ENCODE measurements around the gene KCNH8. TPM values are rescaled to one million over a fixed set of nuclear protein-coding genes. Genes with fewer than 3 reads are reported as not detected.

KCNH8 gene
- total and polyA plus RNA-seq, 4 experiments from 2014 or later = 0.06 to 0.19 TPM; not detected in 2

GRCh38 chr3:19471138-19471537 is 322.8 kb downstream of the KCNH8 start:
- Histone ChIP-seq H3K9me3 (ENCODE audit: control insufficient read depth in 1 of 2, low read length in 2 of 2) (no peaks in the 10 kb centered on the region), H3K4me3 (ENCODE audit: low read length in 2 of 2) (no peak overlapping the region), H3K36me3 (ENCODE audit: insufficient read depth, low read length) (no peaks in the 10 kb centered on the region), H3K4me1 (ENCODE audit: insufficient read depth, low read length) (no peaks in the 10 kb centered on the region), H3K27ac (ENCODE audit: low read depth, low read length) (no peak overlapping the region), H3K27me3 (ENCODE audit: insufficient read depth, low read length) (no peaks in the 10 kb centered on the region)
- ChIA-PET CTCF (ENCODE audit: partially characterized antibody) (no interaction called here), POLR2A (ENCODE audit: partially characterized antibody) (no interaction called here)
- Mint-ChIP-seq H3K27me3 (no peaks in the 10 kb centered on the region), H3K9me3 (peaks cover 0 to 12% (median 0%) of the 10 kb centered on the region in 8 donors), H3K36me3 (no peaks in the 10 kb centered on the region), H3K4me3 (no peak overlapping the region), H3K27ac (no peak overlapping the region), H3K4me1 (no peaks in the 10 kb centered on the region)
- intact Hi-C loops (cut with micrococcal nuclease) = no loop called here
- no peak for DNase-seq

DNA sequence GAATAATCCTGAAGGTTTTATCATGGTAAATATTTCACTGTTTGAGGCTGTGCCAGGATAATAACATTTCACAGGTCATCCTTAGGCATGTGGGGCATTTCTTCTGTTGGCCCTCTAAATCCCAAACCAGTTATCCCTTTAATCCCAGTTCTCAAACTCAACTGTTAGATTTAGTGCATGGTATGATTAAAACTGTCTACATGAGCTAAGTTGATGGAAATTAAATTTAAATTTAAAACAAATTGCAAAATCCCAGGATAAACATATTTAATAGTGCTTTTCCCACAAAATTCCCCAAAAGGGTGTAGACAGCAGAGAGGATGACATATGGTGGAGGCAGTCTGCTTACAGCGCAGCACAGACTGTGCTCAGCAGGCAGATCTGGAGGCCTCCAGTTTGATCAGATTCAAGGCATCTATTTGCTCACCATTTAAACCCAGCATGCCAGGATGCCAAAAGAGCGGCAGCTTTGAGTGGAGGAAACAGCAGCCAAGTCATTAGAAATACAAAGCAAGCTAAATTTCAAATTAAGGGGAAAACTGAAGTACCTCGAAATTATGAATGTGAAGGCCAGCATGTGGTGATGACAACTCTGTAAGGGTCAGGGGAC is 325.8 kb downstream of the KCNH8 start:
- Histone ChIP-seq H3K4me3 (ENCODE audit: low read length in 2 of 2) (no peak overlapping the region), H3K9me3 (ENCODE audit: control insufficient read depth in 1 of 2, low read length in 2 of 2) (no peaks in the 10 kb centered on the region), H3K27ac (ENCODE audit: low read depth, low read length) (no peak overlapping the region), H3K36me3 (ENCODE audit: insufficient read depth, low read length) (no peaks in the 10 kb centered on the region), H3K27me3 (ENCODE audit: insufficient read depth, low read length) (no peaks in the 10 kb centered on the region), H3K4me1 (ENCODE audit: insufficient read depth, low read length) (no peaks in the 10 kb centered on the region)
- no peaks in the 10 kb centered on the region for H3K4me1 Mint-ChIP-seq
- H3K9me3 Mint-ChIP-seq = peaks cover 0 to 4% (median 0%) of the 10 kb centered on the region in 8 donors
- no peak for DNase-seq
- H3K36me3 Mint-ChIP-seq = no peaks in the 10 kb centered on the region
- no peaks in the 10 kb centered on the region for H3K27me3 Mint-ChIP-seq
- ChIA-PET CTCF (ENCODE audit: partially characterized antibody) (no interaction called here), POLR2A (ENCODE audit: partially characterized antibody) (no interaction called here)
- intact Hi-C loops (cut with micrococcal nuclease) = no loop called here
- H3K27ac Mint-ChIP-seq = no peak overlapping the region
- no peak overlapping the region for H3K4me3 Mint-ChIP-seq

- Histone ChIP-seq H3K36me3 (ENCODE audit: insufficient read depth, low read length) (no peaks in the 10 kb centered on the region), H3K4me1 (ENCODE audit: insufficient read depth, low read length) (no peaks in the 10 kb centered on the region), H3K27ac (ENCODE audit: low read depth, low read length) (no peak overlapping the region), H3K27me3 (ENCODE audit: insufficient read depth, low read length) (no peaks in the 10 kb centered on the region), H3K4me3 (ENCODE audit: low read length in 2 of 2) (no peak overlapping the region), H3K9me3 (ENCODE audit: control insufficient read depth in 1 of 2, low read length in 2 of 2) (no peaks in the 10 kb centered on the region)
- no peak for DNase-seq
- no peaks in the 10 kb centered on the region for H3K27me3 Mint-ChIP-seq
- H3K4me3 Mint-ChIP-seq = no peak overlapping the region
- H3K36me3 Mint-ChIP-seq = no peaks in the 10 kb centered on the region
- ChIA-PET CTCF (ENCODE audit: partially characterized antibody) (no interaction called here), POLR2A (ENCODE audit: partially characterized antibody) (no interaction called here)
- peaks cover 0 to 4% (median 0%) of the 10 kb centered on the region in 8 donors for H3K9me3 Mint-ChIP-seq
- intact Hi-C loops (cut with micrococcal nuclease) = no loop called here
- no peak overlapping the region for H3K27ac Mint-ChIP-seq
- no peaks in the 10 kb centered on the region for H3K4me1 Mint-ChIP-seq
Observed at GRCh38 chr3:19476281-19476680, 328.0 kb downstream of the KCNH8 start.

- Histone ChIP-seq H3K27ac (ENCODE audit: low read depth, low read length) (no peak overlapping the region), H3K4me1 (ENCODE audit: insufficient read depth, low read length) (no peaks in the 10 kb centered on the region), H3K9me3 (ENCODE audit: control insufficient read depth in 1 of 2, low read length in 2 of 2) (no peaks in the 10 kb centered on the region), H3K36me3 (ENCODE audit: insufficient read depth, low read length) (no peaks in the 10 kb centered on the region), H3K27me3 (ENCODE audit: insufficient read depth, low read length) (no peaks in the 10 kb centered on the region), H3K4me3 (ENCODE audit: low read length in 2 of 2) (no peak overlapping the region)
- POLR2A ChIA-PET (ENCODE audit: partially characterized antibody) = no interaction called here
- Mint-ChIP-seq H3K4me1 (no peaks in the 10 kb centered on the region), H3K36me3 (no peaks in the 10 kb centered on the region), H3K27ac (no peak overlapping the region), H3K4me3 (no peak overlapping the region), H3K9me3 (no peaks in the 10 kb centered on the region), H3K27me3 (no peaks in the 10 kb centered on the region)
- no peak for DNase-seq
- CTCF ChIA-PET (ENCODE audit: partially characterized antibody) = no interaction called here
- intact Hi-C loops (cut with micrococcal nuclease) = no loop called here
Observed at GRCh38 chr3:19485267-19485666, 337.0 kb downstream of the KCNH8 start.

DNA sequence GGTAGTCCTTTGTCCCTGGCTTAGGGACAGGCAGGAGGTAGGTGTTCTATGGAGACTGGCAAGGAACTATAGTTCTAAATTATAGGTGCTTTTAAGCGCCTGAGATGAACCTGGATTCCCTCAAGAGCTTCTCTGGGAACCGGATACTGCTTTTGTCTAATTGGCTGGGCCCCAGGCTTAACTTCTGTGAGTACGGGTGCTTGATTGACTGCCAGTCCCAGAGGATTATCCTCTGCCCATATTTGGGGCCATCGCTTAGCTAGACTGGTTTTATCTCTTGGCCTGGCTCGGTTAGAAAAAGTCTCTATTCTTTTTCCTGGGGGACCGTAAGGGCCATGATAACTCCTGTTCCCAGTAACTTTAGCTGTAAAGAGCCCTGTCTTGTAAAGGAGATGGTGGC is 339.1 kb downstream of the KCNH8 start:
- Histone ChIP-seq H3K36me3 (ENCODE audit: insufficient read depth, low read length) (no peaks in the 10 kb centered on the region), H3K9me3 (ENCODE audit: control insufficient read depth in 1 of 2, low read length in 2 of 2) (no peaks in the 10 kb centered on the region), H3K27me3 (ENCODE audit: insufficient read depth, low read length) (no peaks in the 10 kb centered on the region), H3K4me1 (ENCODE audit: insufficient read depth, low read length) (no peaks in the 10 kb centered on the region), H3K27ac (ENCODE audit: low read depth, low read length) (no peak overlapping the region), H3K4me3 (ENCODE audit: low read length in 2 of 2) (no peak overlapping the region)
- intact Hi-C loops (cut with micrococcal nuclease) = no loop called here
- H3K36me3 Mint-ChIP-seq = no peaks in the 10 kb centered on the region
- POLR2A ChIA-PET (ENCODE audit: partially characterized antibody) = no interaction called here
- no peaks in the 10 kb centered on the region for H3K27me3 Mint-ChIP-seq
- no peak for DNase-seq
- H3K9me3 Mint-ChIP-seq = no peaks in the 10 kb centered on the region
- H3K4me3 Mint-ChIP-seq = no peak overlapping the region
- H3K4me1 Mint-ChIP-seq = no peaks in the 10 kb centered on the region
- CTCF ChIA-PET (ENCODE audit: partially characterized antibody) = no interaction called here
- no peak overlapping the region for H3K27ac Mint-ChIP-seq

DNA sequence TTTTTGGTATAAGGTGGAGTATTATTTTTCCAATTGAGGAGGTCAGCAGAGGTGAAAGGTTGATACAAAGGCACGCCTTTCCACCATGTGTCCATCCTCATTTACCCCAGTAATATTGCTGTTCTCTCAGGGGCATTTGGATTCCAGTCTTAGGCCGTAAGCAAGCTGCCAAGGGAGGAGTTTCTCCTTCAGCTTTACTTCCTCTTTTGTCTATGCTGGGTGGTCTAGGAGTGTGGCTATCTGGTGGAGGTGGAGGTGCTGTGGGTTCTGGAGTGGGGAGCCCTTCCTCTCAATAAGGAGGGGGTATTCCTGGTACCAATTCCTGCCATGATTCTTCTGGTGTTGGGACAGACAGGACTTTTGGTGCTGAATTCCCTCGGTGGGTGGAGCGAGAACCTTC is 340.6 kb downstream of the KCNH8 start:
- CTCF ChIA-PET (ENCODE audit: partially characterized antibody) = no interaction called here

GRCh38 chr3:19489936-19490335 is 341.6 kb downstream of the KCNH8 start:
- H3K4me1 Mint-ChIP-seq = no peaks in the 10 kb centered on the region
- POLR2A ChIA-PET (ENCODE audit: partially characterized antibody) = no interaction called here
- no peak overlapping the region for H3K4me3 Mint-ChIP-seq
- CTCF ChIA-PET (ENCODE audit: partially characterized antibody) = no interaction called here
- H3K9me3 ChIP-seq (ENCODE audit: control insufficient read depth in 1 of 2, low read length in 2 of 2) = no peaks in the 10 kb centered on the region
- H3K9me3 Mint-ChIP-seq = peaks cover 0 to 6% (median 0%) of the 10 kb centered on the region in 8 donors
- intact Hi-C loops (cut with micrococcal nuclease) = no loop called here
- no peaks in the 10 kb centered on the region for H3K27me3 Mint-ChIP-seq
- no peak for DNase-seq
- no peak overlapping the region for H3K27ac Mint-ChIP-seq
- no peak overlapping the region for H3K4me3 ChIP-seq (ENCODE audit: low read length in 2 of 2)
- no peaks in the 10 kb centered on the region for H3K27me3 ChIP-seq (ENCODE audit: insufficient read depth, low read length)
- no peaks in the 10 kb centered on the region for H3K36me3 ChIP-seq (ENCODE audit: insufficient read depth, low read length)
- no peaks in the 10 kb centered on the region for H3K4me1 ChIP-seq (ENCODE audit: insufficient read depth, low read length)
- H3K27ac ChIP-seq (ENCODE audit: low read depth, low read length) = no peak overlapping the region
- no peaks in the 10 kb centered on the region for H3K36me3 Mint-ChIP-seq

More for the DNA sequence above, 340.6 kb downstream of the KCNH8 start:
- H3K9me3 ChIP-seq (ENCODE audit: control insufficient read depth in 1 of 2, low read length in 2 of 2) = no peaks in the 10 kb centered on the region
- intact Hi-C loops (cut with micrococcal nuclease) = no loop called here
- H3K4me3 ChIP-seq (ENCODE audit: low read length in 2 of 2) = no peak overlapping the region
- H3K27ac Mint-ChIP-seq = no peak overlapping the region
- no peaks in the 10 kb centered on the region for H3K27me3 ChIP-seq (ENCODE audit: insufficient read depth, low read length)
- H3K27me3 Mint-ChIP-seq = no peaks in the 10 kb centered on the region
- no peak overlapping the region for H3K4me3 Mint-ChIP-seq
- no peaks in the 10 kb centered on the region for H3K36me3 ChIP-seq (ENCODE audit: insufficient read depth, low read length)
- H3K9me3 Mint-ChIP-seq = no peaks in the 10 kb centered on the region
- H3K36me3 Mint-ChIP-seq = no peaks in the 10 kb centered on the region
- H3K4me1 Mint-ChIP-seq = no peaks in the 10 kb centered on the region
- POLR2A ChIA-PET (ENCODE audit: partially characterized antibody) = no interaction called here
- no peak overlapping the region for H3K27ac ChIP-seq (ENCODE audit: low read depth, low read length)
- DNase-seq = no peak
- no peaks in the 10 kb centered on the region for H3K4me1 ChIP-seq (ENCODE audit: insufficient read depth, low read length)

DNA sequence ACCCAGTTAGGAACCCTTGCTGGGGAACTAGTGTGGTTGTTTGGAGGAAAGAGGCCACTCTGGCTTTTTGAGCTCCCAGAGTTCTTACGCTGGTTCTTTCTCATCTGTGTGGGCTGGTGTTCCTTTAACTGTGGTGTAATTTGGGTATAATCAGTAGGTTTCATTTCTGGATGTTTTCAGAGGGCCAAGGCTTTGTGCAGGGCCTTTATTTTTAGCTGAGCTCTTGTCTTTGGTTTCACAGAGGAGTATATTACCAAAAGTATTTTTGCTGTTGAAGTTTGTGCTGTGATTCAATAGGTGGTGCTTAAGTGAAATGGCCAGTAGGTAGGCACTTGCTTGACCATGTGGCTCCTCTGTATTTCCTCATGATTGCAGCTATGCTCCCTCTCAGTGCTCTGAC is 357.9 kb downstream of the KCNH8 start:
- CTCF ChIA-PET (ENCODE audit: partially characterized antibody) = no interaction called here
- no peak overlapping the region for H3K27ac ChIP-seq (ENCODE audit: low read depth, low read length)

More for the DNA sequence above, 357.9 kb downstream of the KCNH8 start:
- H3K4me1 Mint-ChIP-seq = no peaks in the 10 kb centered on the region
- H3K27me3 Mint-ChIP-seq = no peaks in the 10 kb centered on the region
- peaks cover 0 to 2% (median 0%) of the 10 kb centered on the region in 8 donors for H3K9me3 Mint-ChIP-seq
- Histone ChIP-seq H3K4me3 (ENCODE audit: low read length in 2 of 2) (no peak overlapping the region), H3K27me3 (ENCODE audit: insufficient read depth, low read length) (no peaks in the 10 kb centered on the region), H3K4me1 (ENCODE audit: insufficient read depth, low read length) (no peaks in the 10 kb centered on the region), H3K9me3 (ENCODE audit: control insufficient read depth in 1 of 2, low read length in 2 of 2) (no peaks in the 10 kb centered on the region), H3K36me3 (ENCODE audit: insufficient read depth, low read length) (no peaks in the 10 kb centered on the region)
- H3K36me3 Mint-ChIP-seq = no peaks in the 10 kb centered on the region
- intact Hi-C loops (cut with micrococcal nuclease) = no loop called here
- no peak for DNase-seq
- H3K27ac Mint-ChIP-seq = no peak overlapping the region
- POLR2A ChIA-PET (ENCODE audit: partially characterized antibody) = no interaction called here
- no peak overlapping the region for H3K4me3 Mint-ChIP-seq
